Karpas-422 (cell line): Measurements from ENCODE around the gene GALNT6. TPM values are rescaled to one million over a fixed set of nuclear protein-coding genes. Genes with fewer than 3 reads are reported as not detected.

Experiments
- DNase-seq: peaks from one replicate; pipeline ENCODE4 v3.0.0-alpha.2; 2015
- H2AFZ ChIP-seq: fragments of 200-600 bp; sonication (generic); 2 replicates; pipeline ENCODE4 v1.6.1; 2014; ENCODE audit warnings: antibody characterized with exemption, low read length, mixed read lengths
- H3K27ac ChIP-seq: fragments of 200-600 bp; sonication (generic); 2 replicates; pipeline ENCODE4 v1.5.1; 2014; ENCODE audit warnings: mild to moderate bottlenecking, low read length, moderate library complexity
- H3K27me3 ChIP-seq: fragments of 200-600 bp; sonication (generic); 2 replicates; pipeline ENCODE4 v1.6.1; 2014; ENCODE audit warnings: low read length, mixed read lengths
- H3K36me3 ChIP-seq: fragments of 200-600 bp; sonication (generic); 2 replicates; pipeline ENCODE4 v1.6.1; 2014; ENCODE audit warnings: low read length, mixed read lengths; ENCODE audit not compliant: insufficient read depth
- H3K4me1 ChIP-seq: fragments of 200-600 bp; sonication (generic); 2 replicates; pipeline ENCODE4 v1.6.1; 2014; ENCODE audit warnings: mild to moderate bottlenecking, low read length, mixed read lengths
- H3K4me2 ChIP-seq: fragments of 200-600 bp; sonication (generic); 2 replicates; pipeline ENCODE4 v1.6.1; 2014; ENCODE audit warnings: low read length, low read depth, mild to moderate bottlenecking; ENCODE audit not compliant: poor library complexity, severe bottlenecking
- H3K4me3 ChIP-seq: fragments of 200-600 bp; sonication (generic); 2 replicates; pipeline ENCODE4 v1.5.1; 2014; ENCODE audit warnings: mild to moderate bottlenecking, antibody characterized with exemption, low read length, mixed read lengths
- H3K79me2 ChIP-seq: fragments of 200-600 bp; sonication (generic); 2 replicates; pipeline ENCODE4 v1.6.1; 2014; ENCODE audit warnings: mild to moderate bottlenecking, low read length, mixed read lengths
- H3K9ac ChIP-seq: fragments of 200-600 bp; sonication (generic); 2 replicates; pipeline ENCODE4 v1.6.0; 2014; ENCODE audit warnings: low read length
- H3K9me2 ChIP-seq: fragments of 200-600 bp; sonication (generic), shearing (Covaris generic); replicated peaks from 2 replicates; pipeline ENCODE4 v1.6.0; 2014; ENCODE audit warnings: mild to moderate bottlenecking, low read length, moderate library complexity; ENCODE audit not compliant: insufficient read depth
- H3K9me3 ChIP-seq: fragments of 300-700, 200-600 bp; sonication (generic); 2 replicates; pipeline ENCODE4 v1.6.1; 2014; ENCODE audit warnings: low read length, mixed read lengths
- H4K20me1 ChIP-seq: fragments of 200-600 bp; sonication (generic); 2 replicates; pipeline ENCODE4 v1.6.1; 2014; ENCODE audit warnings: mild to moderate bottlenecking, antibody characterized with exemption, low read length, low read depth; ENCODE audit not compliant: insufficient read depth
- total RNA-seq: library from RNA; depleted of rRNA; stranded (reverse); fragments of >200 nt; shearing (Covaris generic); gene quantifications from 2 replicates; pipeline ENCODE4 v1.2.3, GENCODE V29; 2014; ENCODE audit warnings: low replicate concordance

The GALNT6 gene
- total RNA-seq, 1 experiment from 2014 or later: 9.1 TPM

GRCh38 chr12:51362307-51362706, 28.9 kb downstream of the GALNT6 start:
- H3K4me3 ChIP-seq: no peak overlapping the region
- no peaks in the 10 kb centered on the region for H3K9me2 ChIP-seq
- no peaks in the 10 kb centered on the region for H3K79me2 ChIP-seq
- H3K4me2 ChIP-seq: no peak overlapping the region
- H3K9ac ChIP-seq: no peak overlapping the region
- H3K4me1 ChIP-seq: peaks cover 4% of the 10 kb centered on the region
- no peaks in the 10 kb centered on the region for H3K27me3 ChIP-seq
- H3K36me3 ChIP-seq: 0 out of 2 replicates have a peak, but pooled peaks cover 5% of the 10 kb centered on the region
- H4K20me1 ChIP-seq: no peaks in the 10 kb centered on the region
- no peak overlapping the region for H3K27ac ChIP-seq
- DNase-seq: no peak
- no peaks in the 10 kb centered on the region for H3K9me3 ChIP-seq
- no peak overlapping the region for H2AFZ ChIP-seq

GRCh38 chr12:51361161-51362016, 29.8 kb downstream of the GALNT6 start:
- no peak overlapping the region for H3K9ac ChIP-seq
- H3K9me2 ChIP-seq: no peaks in the 10 kb centered on the region
- H3K27ac ChIP-seq: no peak overlapping the region
- H2AFZ ChIP-seq: no peak overlapping the region
- H3K27me3 ChIP-seq: no peaks in the 10 kb centered on the region
- 0 out of 2 replicates have a peak, but pooled peaks cover 5% of the 10 kb centered on the region for H3K36me3 ChIP-seq
- DNase-seq: no peak
- H4K20me1 ChIP-seq: no peaks in the 10 kb centered on the region
- H3K4me1 ChIP-seq: peaks cover 5% of the 10 kb centered on the region
- H3K79me2 ChIP-seq: no peaks in the 10 kb centered on the region
- no peak overlapping the region for H3K4me3 ChIP-seq
- no peaks in the 10 kb centered on the region for H3K9me3 ChIP-seq
- no peak overlapping the region for H3K4me2 ChIP-seq

GRCh38 chr12:51360315-51360714, 30.9 kb downstream of the GALNT6 start:
- Histone ChIP-seq H3K79me2 (no peaks in the 10 kb centered on the region), H3K4me2 (no peak overlapping the region), H3K27me3 (no peaks in the 10 kb centered on the region), H4K20me1 (no peaks in the 10 kb centered on the region), H2AFZ (no peak overlapping the region), H3K4me3 (no peak overlapping the region), H3K36me3 (0 out of 2 replicates have a peak, but pooled peaks cover 5% of the 10 kb centered on the region), H3K9me3 (no peaks in the 10 kb centered on the region), H3K9me2 (no peaks in the 10 kb centered on the region), H3K4me1 (peaks cover 5% of the 10 kb centered on the region), H3K27ac (no peak overlapping the region), H3K9ac (no peak overlapping the region)
- DNase-seq: no peak

GRCh38 chr12:51359851-51360250, 31.4 kb downstream of the GALNT6 start:
- no peaks in the 10 kb centered on the region for H3K9me3 ChIP-seq
- H3K4me3 ChIP-seq: no peak overlapping the region
- H3K27me3 ChIP-seq: no peaks in the 10 kb centered on the region
- DNase-seq: no peak
- H3K4me1 ChIP-seq: peaks cover 5% of the 10 kb centered on the region
- H4K20me1 ChIP-seq: no peaks in the 10 kb centered on the region
- H3K79me2 ChIP-seq: no peaks in the 10 kb centered on the region
- H2AFZ ChIP-seq: no peak overlapping the region
- no peak overlapping the region for H3K4me2 ChIP-seq
- H3K9me2 ChIP-seq: no peaks in the 10 kb centered on the region
- H3K9ac ChIP-seq: no peak overlapping the region
- 0 out of 2 replicates have a peak, but pooled peaks cover 5% of the 10 kb centered on the region for H3K36me3 ChIP-seq
- no peak overlapping the region for H3K27ac ChIP-seq

- H3K79me2 ChIP-seq: no peaks in the 10 kb centered on the region
- no peak overlapping the region for H3K27ac ChIP-seq
- no peak for DNase-seq
- H3K4me2 ChIP-seq: no peak overlapping the region
- H3K27me3 ChIP-seq: no peaks in the 10 kb centered on the region
- no peaks in the 10 kb centered on the region for H4K20me1 ChIP-seq
- peaks cover 5% of the 10 kb centered on the region; the same call in 1 of the 2 replicates for H3K36me3 ChIP-seq
- H2AFZ ChIP-seq: no peak overlapping the region
- H3K4me3 ChIP-seq: no peak overlapping the region
- no peaks in the 10 kb centered on the region for H3K9me3 ChIP-seq
- H3K4me1 ChIP-seq: peaks cover 5% of the 10 kb centered on the region
- H3K9me2 ChIP-seq: no peaks in the 10 kb centered on the region
- no peak overlapping the region for H3K9ac ChIP-seq
Observed at GRCh38 chr12:51358496-51358895, 32.7 kb downstream of the GALNT6 start.

- no peak for DNase-seq
- Histone ChIP-seq H3K27ac (no peak overlapping the region), H3K4me3 (no peak overlapping the region), H3K79me2 (no peaks in the 10 kb centered on the region), H3K27me3 (no peaks in the 10 kb centered on the region), H3K9me2 (no peaks in the 10 kb centered on the region), H3K9me3 (no peaks in the 10 kb centered on the region), H3K9ac (no peak overlapping the region), H2AFZ (no peak overlapping the region), H3K36me3 (peaks cover 5% of the 10 kb centered on the region; the same call in 1 of the 2 replicates), H4K20me1 (no peaks in the 10 kb centered on the region), H3K4me2 (no peak overlapping the region), H3K4me1 (peaks cover 5% of the 10 kb centered on the region)
Observed at GRCh38 chr12:51357374-51358047, 33.7 kb downstream of the GALNT6 start.

GRCh38 chr12:51351913-51352532, 39.2 kb downstream of the GALNT6 start:
- Histone ChIP-seq H3K9ac (no peak overlapping the region), H4K20me1 (no peaks in the 10 kb centered on the region), H3K27ac (no peak overlapping the region), H3K4me1 (no peaks in the 10 kb centered on the region), H3K4me2 (no peak overlapping the region), H3K4me3 (no peak overlapping the region), H3K36me3 (no peaks in the 10 kb centered on the region; the same call in 1 of the 2 replicates), H2AFZ (no peak overlapping the region), H3K9me2 (no peaks in the 10 kb centered on the region), H3K79me2 (no peaks in the 10 kb centered on the region), H3K9me3 (no peaks in the 10 kb centered on the region), H3K27me3 (no peaks in the 10 kb centered on the region)
- DNase-seq: peak; percentile 68

GRCh38 chr12:51349026-51349425, 42.2 kb downstream of the GALNT6 start:
- Histone ChIP-seq H3K4me3 (no peak overlapping the region), H3K27me3 (no peaks in the 10 kb centered on the region), H3K9ac (no peak overlapping the region), H3K79me2 (no peaks in the 10 kb centered on the region), H3K4me2 (no peak overlapping the region), H3K36me3 (no peaks in the 10 kb centered on the region; the same call in 1 of the 2 replicates), H4K20me1 (no peaks in the 10 kb centered on the region), H3K4me1 (peaks cover 7% of the 10 kb centered on the region; the same call in 1 of the 2 replicates), H3K9me3 (no peaks in the 10 kb centered on the region), H3K9me2 (no peaks in the 10 kb centered on the region), H2AFZ (no peak overlapping the region), H3K27ac (no peak overlapping the region)
- no peak for DNase-seq
